ENCODE results near the gene FAM156A.
A peak's percentile ranks its signal among the peaks of the same experiment; 100 is the strongest.
"Not testable (repeated sequence)": the region's sequence is repeated elsewhere in the genome, so short reads cannot be mapped to it uniquely, and the experiment has no call there.

The FAM156A gene

DNA sequence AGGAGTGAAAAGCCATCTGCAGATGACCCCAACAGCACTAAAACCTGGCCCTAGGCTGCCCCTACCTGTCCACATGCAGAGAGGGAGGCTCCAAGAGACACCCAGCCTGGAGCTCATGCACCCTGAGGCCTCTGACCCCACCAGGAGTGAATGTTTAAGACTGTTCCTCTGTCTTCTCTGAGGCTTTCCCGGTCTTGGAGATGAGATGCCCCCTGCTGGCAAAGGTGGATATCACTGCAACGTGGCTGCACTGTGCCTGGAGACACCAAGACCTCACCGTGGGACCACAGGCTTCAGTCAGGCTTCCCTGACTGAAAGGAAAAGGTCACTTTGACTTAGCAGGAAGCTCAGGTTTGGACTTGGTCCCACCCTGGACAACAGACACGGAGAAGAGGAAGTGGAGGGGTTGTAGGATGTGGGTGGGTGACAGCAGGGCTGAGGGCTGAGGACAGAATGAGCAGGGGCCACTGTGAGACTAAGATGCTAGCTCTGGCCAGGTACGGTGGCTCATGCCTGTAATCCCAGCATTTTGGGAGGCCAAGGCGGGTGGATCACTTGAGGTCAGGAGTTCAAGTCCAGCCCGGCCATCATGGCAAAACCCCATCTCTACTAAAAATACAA, 31.8 kb upstream of the FAM156A start:
- not testable (repeated sequence) for H3K36me3 ChIP-seq (ENCODE audit: control insufficient read depth, insufficient read depth, low read length); H3K9ac ChIP-seq (ENCODE audit: low read length); H3K27ac ChIP-seq (ENCODE audit: low read depth, low read length); H3K27me3 ChIP-seq (ENCODE audit: control insufficient read depth, insufficient read depth, low read length); H3K4me3 ChIP-seq (ENCODE audit: low read depth, low read length); H3K9me3 ChIP-seq (ENCODE audit: control insufficient read depth, insufficient read depth, low read depth, low read length)
- H3K4me1 ChIP-seq (ENCODE audit: control insufficient read depth, insufficient read depth, low read length): peaks cover 12% of the 10 kb centered on the region; the same call in 1 of the 2 replicates

DNA sequence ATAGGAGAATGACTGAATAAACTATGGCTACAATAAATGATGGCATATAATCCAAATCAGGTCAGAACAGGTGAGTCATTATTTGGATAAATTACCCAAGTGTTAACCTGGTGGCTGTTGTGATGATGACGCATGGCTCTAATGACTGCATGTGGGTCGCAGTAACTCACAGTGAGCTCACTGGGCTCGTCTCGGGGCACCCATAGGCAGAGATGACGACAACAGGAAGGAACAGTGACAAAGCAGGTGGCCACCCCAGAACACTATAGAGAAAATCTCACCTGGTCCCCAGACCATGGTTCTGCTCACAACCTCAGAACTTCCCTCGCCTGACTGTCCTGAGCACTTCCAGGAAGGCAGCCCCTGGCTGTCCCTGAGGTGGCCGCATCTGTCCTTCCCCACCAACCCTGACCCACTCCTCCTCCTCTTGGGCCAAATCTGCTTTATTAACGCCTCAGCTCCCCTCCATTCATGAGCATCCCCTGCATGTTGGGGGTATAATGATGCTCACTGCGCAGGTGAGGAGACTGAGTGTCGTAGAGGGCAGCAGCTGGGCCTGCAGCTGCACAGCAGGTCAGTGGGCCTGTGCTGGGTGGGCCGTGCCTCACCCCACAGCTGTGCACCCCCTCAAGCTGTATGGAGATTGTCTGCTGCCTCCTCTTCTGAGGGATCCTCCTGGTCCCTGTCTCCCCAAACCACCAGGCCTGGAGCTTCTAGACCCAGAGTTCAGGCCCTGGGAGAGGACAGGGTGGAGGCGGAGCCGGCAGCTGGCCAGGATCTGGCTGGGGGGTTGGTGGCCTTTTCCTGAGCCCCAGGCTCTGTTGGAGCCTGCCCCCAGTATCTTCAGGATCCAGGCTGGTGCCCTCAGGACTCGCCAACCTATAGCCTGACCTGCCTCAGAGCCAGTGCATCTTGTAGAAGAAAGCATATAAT, 30.9 kb upstream of the FAM156A start:
- peaks cover 5% of the 10 kb centered on the region; the same call in 1 of the 2 replicates for H3K9me3 ChIP-seq (ENCODE audit: control insufficient read depth, insufficient read depth, low read depth, low read length)
- no peaks in the 10 kb centered on the region for H3K27me3 ChIP-seq (ENCODE audit: control insufficient read depth, insufficient read depth, low read length)
- peaks cover 13% of the 10 kb centered on the region; the same call in 1 of the 2 replicates for H3K4me1 ChIP-seq (ENCODE audit: control insufficient read depth, insufficient read depth, low read length)
- no peak overlapping the region for H3K27ac ChIP-seq (ENCODE audit: low read depth, low read length)
- H3K9ac ChIP-seq (ENCODE audit: low read length): no peak overlapping the region
- no peaks in the 10 kb centered on the region for H3K36me3 ChIP-seq (ENCODE audit: control insufficient read depth, insufficient read depth, low read length)
- H3K4me3 ChIP-seq (ENCODE audit: low read depth, low read length): no peak overlapping the region

DNA sequence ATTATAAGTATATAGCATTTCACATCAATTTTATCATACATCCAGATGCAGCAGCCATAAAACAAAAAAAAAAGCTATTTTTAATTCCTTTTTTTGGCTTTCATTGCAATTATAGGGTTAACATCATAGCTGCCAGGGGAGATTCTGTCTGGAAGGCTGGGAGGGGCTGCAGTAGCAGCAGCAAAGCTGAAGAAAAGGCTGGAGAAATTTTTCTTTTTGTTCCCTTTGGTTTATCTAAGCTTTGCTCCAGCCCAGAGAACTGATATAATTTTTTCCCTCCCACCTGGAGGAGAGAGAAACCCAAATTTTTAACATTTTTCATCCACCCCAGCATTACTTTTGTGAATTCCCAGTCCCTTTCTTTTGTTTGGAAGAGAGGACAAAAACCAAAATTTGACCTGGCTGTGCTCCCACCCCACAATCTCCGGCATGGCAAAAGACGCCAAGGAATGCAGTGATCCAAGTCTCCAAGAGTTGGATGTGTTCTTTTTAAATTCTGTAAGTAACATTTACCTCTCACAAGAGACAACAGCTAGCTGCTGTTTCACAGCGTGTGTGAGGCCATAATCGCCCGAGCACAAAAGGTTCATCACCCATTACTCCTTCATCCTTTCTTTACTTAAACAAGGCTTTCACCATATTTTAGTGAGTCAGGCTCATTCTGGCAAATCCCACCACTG, 25.1 kb upstream of the FAM156A start:
- Histone ChIP-seq H3K36me3 (ENCODE audit: control insufficient read depth, insufficient read depth, low read length) (no peaks in the 10 kb centered on the region), H3K4me3 (ENCODE audit: low read depth, low read length) (0 out of 2 replicates have a peak overlapping the region, but pooled peaks have one; percentile 13), H3K27me3 (ENCODE audit: control insufficient read depth, insufficient read depth, low read length) (no peaks in the 10 kb centered on the region), H3K9ac (ENCODE audit: low read length) (peak overlapping the region; percentile 12), H3K27ac (ENCODE audit: low read depth, low read length) (peak overlapping the region; percentile 51; the same call in 1 of the 2 replicates), H3K9me3 (ENCODE audit: control insufficient read depth, insufficient read depth, low read depth, low read length) (no peaks in the 10 kb centered on the region), H3K4me1 (ENCODE audit: control insufficient read depth, insufficient read depth, low read length) (peaks cover 21% of the 10 kb centered on the region; the same call in 1 of the 2 replicates)

DNA sequence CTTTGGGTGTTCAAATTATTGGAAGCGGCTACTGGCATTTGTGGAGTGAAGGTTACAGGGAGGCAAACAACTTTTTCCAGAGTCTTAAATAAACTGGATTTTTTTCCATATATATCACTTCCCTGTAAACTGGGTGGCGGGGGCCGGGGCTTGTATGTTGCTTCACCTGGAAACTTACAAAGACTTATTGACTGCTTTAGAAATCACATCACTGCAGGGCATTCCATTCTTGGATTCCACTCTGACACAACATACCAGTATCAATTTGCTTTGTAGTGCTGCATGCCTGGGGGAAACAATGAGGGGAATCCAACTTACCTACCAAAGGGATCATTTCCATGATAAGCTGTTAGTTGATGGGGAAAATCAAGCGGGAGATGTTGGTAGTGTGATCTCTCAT, 21.7 kb upstream of the FAM156A start:
- Histone ChIP-seq H3K27me3 (ENCODE audit: control insufficient read depth, insufficient read depth, low read length) (no peaks in the 10 kb centered on the region), H3K4me3 (ENCODE audit: low read depth, low read length) (no peak overlapping the region), H3K9me3 (ENCODE audit: control insufficient read depth, insufficient read depth, low read depth, low read length) (no peaks in the 10 kb centered on the region), H3K36me3 (ENCODE audit: control insufficient read depth, insufficient read depth, low read length) (no peaks in the 10 kb centered on the region), H3K9ac (ENCODE audit: low read length) (peak overlapping the region; percentile 40), H3K4me1 (ENCODE audit: control insufficient read depth, insufficient read depth, low read length) (peaks cover 21% of the 10 kb centered on the region; the same call in 1 of the 2 replicates), H3K27ac (ENCODE audit: low read depth, low read length) (no peak overlapping the region; the same call in 1 of the 2 replicates)

DNA sequence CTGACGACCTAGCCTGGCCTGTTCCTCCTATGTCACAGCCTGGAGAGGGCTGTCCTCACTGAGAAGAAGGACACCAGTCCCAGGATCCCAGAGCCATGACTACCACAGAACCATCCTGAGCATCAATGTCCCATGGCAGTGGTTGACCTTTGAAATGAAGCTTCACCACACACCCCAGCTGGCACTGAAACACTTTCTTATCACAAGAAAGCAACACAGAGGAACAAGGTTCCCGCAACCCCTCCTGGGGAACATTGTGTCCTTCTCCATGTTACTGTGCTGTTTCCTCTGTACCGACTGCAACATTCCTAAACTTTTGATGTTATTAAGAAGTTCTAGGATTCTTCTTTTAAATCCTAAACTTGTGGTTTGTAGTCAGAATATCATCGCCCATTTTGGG, 21.2 kb upstream of the FAM156A start:
- Histone ChIP-seq H3K4me1 (ENCODE audit: control insufficient read depth, insufficient read depth, low read length) (peaks cover 21% of the 10 kb centered on the region; the same call in 1 of the 2 replicates), H3K27ac (ENCODE audit: low read depth, low read length) (no peak overlapping the region)

DNA sequence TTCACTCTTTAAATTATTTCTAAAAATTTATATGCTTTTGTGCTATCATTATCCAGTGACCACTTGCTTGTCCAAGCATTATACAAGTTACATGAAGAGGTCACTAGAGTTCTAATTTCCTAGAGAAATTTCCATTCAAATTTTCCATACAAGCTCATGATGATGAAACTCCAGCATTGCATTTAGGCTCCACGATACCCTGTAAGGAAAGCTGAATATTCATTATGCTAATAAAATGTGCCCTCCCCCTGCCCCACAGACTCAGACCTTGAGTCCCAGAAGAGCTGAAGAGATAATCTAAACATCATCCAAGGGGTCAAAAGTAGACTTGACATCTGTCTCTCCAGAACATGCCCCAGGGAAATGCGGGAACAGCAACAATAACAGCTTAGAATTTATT, 19.6 kb upstream of the FAM156A start:
- Histone ChIP-seq H3K27me3 (ENCODE audit: control insufficient read depth, insufficient read depth, low read length) (no peaks in the 10 kb centered on the region), H3K4me3 (ENCODE audit: low read depth, low read length) (no peak overlapping the region), H3K4me1 (ENCODE audit: control insufficient read depth, insufficient read depth, low read length) (peaks cover 10% of the 10 kb centered on the region; the same call in 1 of the 2 replicates), H3K36me3 (ENCODE audit: control insufficient read depth, insufficient read depth, low read length) (no peaks in the 10 kb centered on the region), H3K9ac (ENCODE audit: low read length) (no peak overlapping the region), H3K9me3 (ENCODE audit: control insufficient read depth, insufficient read depth, low read depth, low read length) (no peaks in the 10 kb centered on the region), H3K27ac (ENCODE audit: low read depth, low read length) (no peak overlapping the region)

More for the DNA sequence above, 21.2 kb upstream of the FAM156A start:
- H3K36me3 ChIP-seq (ENCODE audit: control insufficient read depth, insufficient read depth, low read length): no peaks in the 10 kb centered on the region
- H3K27me3 ChIP-seq (ENCODE audit: control insufficient read depth, insufficient read depth, low read length): no peaks in the 10 kb centered on the region
- no peak overlapping the region for H3K4me3 ChIP-seq (ENCODE audit: low read depth, low read length)
- H3K9me3 ChIP-seq (ENCODE audit: control insufficient read depth, insufficient read depth, low read depth, low read length): no peaks in the 10 kb centered on the region
- H3K9ac ChIP-seq (ENCODE audit: low read length): no peak overlapping the region

DNA sequence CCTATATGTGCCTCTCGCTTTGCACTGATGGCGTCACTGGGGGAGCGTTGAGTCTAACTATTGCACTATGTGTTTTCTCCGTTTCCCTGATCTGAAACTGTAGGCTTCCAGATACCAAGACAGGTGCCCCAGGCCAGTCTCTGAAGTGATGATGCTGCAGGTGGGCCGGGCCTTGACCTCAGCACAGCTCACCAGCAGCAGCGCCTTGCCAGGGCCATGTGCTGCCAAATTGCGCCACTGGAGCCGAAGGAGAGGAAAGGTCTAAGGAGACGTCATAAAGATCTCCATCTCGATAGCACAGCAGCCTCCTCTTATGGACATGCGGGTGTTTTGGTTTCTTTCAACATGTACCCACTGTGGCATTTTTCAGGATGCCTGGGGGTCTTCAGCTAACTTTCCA, 17.3 kb upstream of the FAM156A start:
- H3K36me3 ChIP-seq (ENCODE audit: control insufficient read depth, insufficient read depth, low read length); H3K9ac ChIP-seq (ENCODE audit: low read length); H3K27ac ChIP-seq (ENCODE audit: low read depth, low read length); H3K4me1 ChIP-seq (ENCODE audit: control insufficient read depth, insufficient read depth, low read length); H3K27me3 ChIP-seq (ENCODE audit: control insufficient read depth, insufficient read depth, low read length); H3K9me3 ChIP-seq (ENCODE audit: control insufficient read depth, insufficient read depth, low read depth, low read length); H3K4me3 ChIP-seq (ENCODE audit: low read depth, low read length): not testable (repeated sequence)

DNA sequence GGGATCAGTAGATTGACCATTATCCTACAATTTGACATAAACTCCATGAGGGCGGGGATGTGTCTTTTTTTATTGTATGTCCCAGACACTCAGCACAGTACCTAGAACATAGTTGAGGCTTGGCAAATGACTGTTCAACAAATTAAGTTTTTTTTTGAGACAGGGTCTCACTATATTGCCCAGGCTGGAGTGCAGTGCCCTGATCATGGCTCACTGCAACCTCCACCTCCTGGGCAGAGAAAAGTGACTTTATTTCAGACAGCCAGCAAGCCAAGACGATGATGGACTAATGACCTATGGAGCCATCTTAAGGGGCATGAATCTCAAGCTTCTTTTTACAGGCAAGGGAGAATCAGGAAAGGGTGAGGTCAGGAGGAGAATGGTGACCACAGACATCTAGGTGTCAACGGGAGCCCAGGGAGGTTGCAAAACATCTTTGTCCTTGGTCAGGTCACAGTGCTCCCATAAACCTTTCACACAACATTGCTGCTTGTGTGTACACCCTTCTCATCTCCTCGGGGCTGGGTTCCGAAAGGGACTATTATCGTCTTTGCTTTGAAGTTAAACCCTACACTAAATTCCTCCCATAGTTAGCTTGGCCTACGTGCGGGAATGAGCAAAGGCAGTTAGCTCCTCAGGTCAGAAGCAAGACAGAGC, 16.1 kb upstream of the FAM156A start:
- H3K9ac ChIP-seq (ENCODE audit: low read length); H3K36me3 ChIP-seq (ENCODE audit: control insufficient read depth, insufficient read depth, low read length); H3K4me3 ChIP-seq (ENCODE audit: low read depth, low read length); H3K9me3 ChIP-seq (ENCODE audit: control insufficient read depth, insufficient read depth, low read depth, low read length); H3K27ac ChIP-seq (ENCODE audit: low read depth, low read length); H3K27me3 ChIP-seq (ENCODE audit: control insufficient read depth, insufficient read depth, low read length); H3K4me1 ChIP-seq (ENCODE audit: control insufficient read depth, insufficient read depth, low read length): not testable (repeated sequence)

DNA sequence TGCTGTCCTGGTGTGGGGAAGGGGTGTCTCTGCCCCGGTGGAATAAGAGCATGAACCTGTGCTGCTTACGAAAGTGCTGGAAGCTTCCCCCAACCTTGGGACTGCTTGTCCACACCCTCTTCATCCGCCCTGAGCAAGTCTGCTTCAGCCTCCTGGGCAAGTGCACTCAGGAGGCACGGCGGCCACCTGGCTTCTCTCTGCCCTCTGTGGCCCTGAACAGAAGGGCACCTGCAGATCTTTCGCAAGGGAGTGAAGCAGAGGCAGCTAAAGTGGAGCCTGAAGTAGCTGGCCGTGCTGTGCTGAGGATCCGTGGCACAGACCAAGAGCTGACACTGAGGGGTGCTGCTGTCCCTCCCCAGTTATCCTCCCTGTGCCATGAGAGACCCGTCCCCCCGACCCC, 9.6 kb upstream of the FAM156A start:
- H3K4me1 ChIP-seq (ENCODE audit: control insufficient read depth, insufficient read depth, low read length); H3K9me3 ChIP-seq (ENCODE audit: control insufficient read depth, insufficient read depth, low read depth, low read length): not testable (repeated sequence)

DNA sequence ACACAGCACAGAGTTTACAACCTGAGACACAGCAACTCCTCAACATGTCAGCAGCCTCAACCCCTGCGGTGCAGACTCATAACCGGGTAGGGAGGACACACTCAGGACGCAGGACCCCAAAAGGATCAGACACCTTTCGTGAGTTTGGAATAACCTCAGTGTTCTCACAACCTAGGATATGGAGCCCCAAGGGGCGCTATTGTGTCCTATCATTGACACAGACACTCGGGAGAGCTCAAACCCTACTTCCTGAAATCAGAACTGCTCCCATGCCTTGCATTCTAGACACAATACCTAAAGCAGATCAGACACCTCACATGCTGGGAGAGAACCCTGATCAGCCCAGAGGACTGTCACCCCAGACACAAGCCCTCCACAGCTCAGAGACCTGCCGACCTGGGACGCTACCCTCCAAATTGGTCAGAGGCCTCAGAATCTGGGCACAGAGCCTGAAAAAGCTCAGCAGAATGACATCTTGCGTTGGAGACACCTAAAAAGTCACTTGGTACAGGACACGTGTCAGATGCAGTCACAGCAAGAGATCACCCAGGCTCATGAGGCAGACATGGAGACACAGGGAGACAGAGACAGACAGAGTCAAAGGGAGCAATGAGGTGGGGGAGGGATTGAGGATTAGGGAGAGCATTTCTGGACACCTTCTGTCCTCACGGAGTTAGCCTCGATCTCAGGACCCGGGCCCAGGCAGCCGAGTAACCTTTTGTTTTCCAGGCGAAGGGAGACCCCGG, 8.8 kb upstream of the FAM156A start:
- not testable (repeated sequence) for H3K9ac ChIP-seq (ENCODE audit: low read length); H3K27me3 ChIP-seq (ENCODE audit: control insufficient read depth, insufficient read depth, low read length); H3K36me3 ChIP-seq (ENCODE audit: control insufficient read depth, insufficient read depth, low read length); H3K27ac ChIP-seq (ENCODE audit: low read depth, low read length); H3K4me1 ChIP-seq (ENCODE audit: control insufficient read depth, insufficient read depth, low read length); H3K4me3 ChIP-seq (ENCODE audit: low read depth, low read length); H3K9me3 ChIP-seq (ENCODE audit: control insufficient read depth, insufficient read depth, low read depth, low read length)

More for the DNA sequence above, 9.6 kb upstream of the FAM156A start:
- H3K9ac ChIP-seq (ENCODE audit: low read length); H3K36me3 ChIP-seq (ENCODE audit: control insufficient read depth, insufficient read depth, low read length); H3K27me3 ChIP-seq (ENCODE audit: control insufficient read depth, insufficient read depth, low read length); H3K27ac ChIP-seq (ENCODE audit: low read depth, low read length); H3K4me3 ChIP-seq (ENCODE audit: low read depth, low read length): not testable (repeated sequence)

Data from HUES6 (cell line).